Measurements from ENCODE around the gene PPIL6.

The PPIL6 gene

GRCh38 chr6:109362102-109362884, 78.1 kb downstream of the PPIL6 start:
- DNase-seq (ENCODE audit: low spot score), result no peak

- DNase-seq (ENCODE audit: low spot score), result no peak
These were observed 79.6 kb downstream of the PPIL6 start for GRCh38 chr6:109360791-109361190.

- no peak for DNase-seq (ENCODE audit: low spot score)
These were observed 80.1 kb downstream of the PPIL6 start for GRCh38 chr6:109360281-109360680.

- DNase-seq (ENCODE audit: low spot score), result no peak
These were observed 81.2 kb downstream of the PPIL6 start for GRCh38 chr6:109359248-109359647.

- DNase-seq (ENCODE audit: low spot score), result no peak
These were observed 82.2 kb downstream of the PPIL6 start for GRCh38 chr6:109358204-109358603.

GRCh38 chr6:109356237-109356636, 84.2 kb downstream of the PPIL6 start:
- no peak for DNase-seq (ENCODE audit: low spot score)

GRCh38 chr6:109351231-109352130, 88.9 kb downstream of the PPIL6 start:
- DNase-seq (ENCODE audit: low spot score), result no peak

- peak; percentile 42 for DNase-seq (ENCODE audit: low spot score)
These were observed 90.9 kb downstream of the PPIL6 start for GRCh38 chr6:109349419-109349987.

GRCh38 chr6:109348226-109348625, 92.2 kb downstream of the PPIL6 start:
- DNase-seq (ENCODE audit: low spot score), result no peak

GRCh38 chr6:109347779-109348178, 92.6 kb downstream of the PPIL6 start:
- DNase-seq (ENCODE audit: low spot score), result no peak

GRCh38 chr6:109345986-109346385, 94.4 kb downstream of the PPIL6 start:
- DNase-seq (ENCODE audit: low spot score), result no peak

- no peak for DNase-seq (ENCODE audit: low spot score)
These were observed 96.2 kb downstream of the PPIL6 start for GRCh38 chr6:109344226-109344625.

GRCh38 chr6:109343518-109343917, 96.9 kb downstream of the PPIL6 start:
- no peak for DNase-seq (ENCODE audit: low spot score)

- no peak for DNase-seq (ENCODE audit: low spot score)
These were observed 97.5 kb downstream of the PPIL6 start for GRCh38 chr6:109342911-109343310.

- DNase-seq (ENCODE audit: low spot score), result no peak
These were observed 97.9 kb downstream of the PPIL6 start for GRCh38 chr6:109342506-109342905.

- no peak for DNase-seq (ENCODE audit: low spot score)
These were observed 99.6 kb downstream of the PPIL6 start for GRCh38 chr6:109340811-109341210.
